IPS-20b (cell line): ENCODE results near the gene NELFB.

Experiments
- H3K27ac ChIP-seq: one replicate; pipeline ENCODE4 v1.5.1; 2013; ENCODE audit warnings: low read length
- H3K27me3 ChIP-seq: 2 replicates; pipeline ENCODE4 v1.6.1; 2013; ENCODE audit warnings: mild to moderate bottlenecking, low read length, inconsistent platforms; ENCODE audit not compliant: insufficient read depth
- H3K36me3 ChIP-seq: 2 replicates; pipeline ENCODE4 v1.6.1; 2013; ENCODE audit warnings: low read depth, mild to moderate bottlenecking, inconsistent platforms, low read length, moderate library complexity; ENCODE audit not compliant: insufficient read depth
- H3K4me1 ChIP-seq: 2 replicates; pipeline ENCODE4 v1.6.1; 2013; ENCODE audit warnings: mild to moderate bottlenecking, control low read depth, inconsistent platforms, low read length, moderate library complexity; ENCODE audit not compliant: insufficient read depth
- H3K4me3 ChIP-seq: 2 replicates; pipeline ENCODE4 v1.5.1; 2013; ENCODE audit warnings: mild to moderate bottlenecking, low read length, inconsistent platforms
- H3K9ac ChIP-seq: 2 replicates; pipeline ENCODE4 v1.6.1; 2013; ENCODE audit warnings: low read depth, mild to moderate bottlenecking, inconsistent platforms, low read length, moderate library complexity
- H3K9me3 ChIP-seq: 2 replicates; pipeline ENCODE4 v1.6.1; 2013; ENCODE audit warnings: mild to moderate bottlenecking, low read depth, low read length, inconsistent platforms; ENCODE audit not compliant: insufficient read depth

Gene NELFB

GRCh38 chr9:137316012-137316981 lies 61.2 kb downstream of the NELFB start:
- H3K4me3 ChIP-seq = peak overlapping the region; percentile 35; the same call in 1 of the 2 replicates
- no peaks in the 10 kb centered on the region; the same call in 1 of the 2 replicates for H3K4me1 ChIP-seq
- H3K36me3 ChIP-seq = no peaks in the 10 kb centered on the region
- no peak overlapping the region for H3K27ac ChIP-seq
- H3K27me3 ChIP-seq = no peaks in the 10 kb centered on the region; the same call in 1 of the 2 replicates
- H3K9ac ChIP-seq = peak overlapping the region; percentile 41; the same call in 1 of the 2 replicates
- H3K9me3 ChIP-seq = no peaks in the 10 kb centered on the region

- H3K4me1 ChIP-seq = no peaks in the 10 kb centered on the region; the same call in 1 of the 2 replicates
- H3K9me3 ChIP-seq = no peaks in the 10 kb centered on the region
- no peak overlapping the region for H3K27ac ChIP-seq
- no peak overlapping the region for H3K9ac ChIP-seq
- no peaks in the 10 kb centered on the region for H3K36me3 ChIP-seq
- no peak overlapping the region for H3K4me3 ChIP-seq
- no peaks in the 10 kb centered on the region; the same call in 1 of the 2 replicates for H3K27me3 ChIP-seq
Measured at GRCh38 chr9:137317021-137317717, 62.0 kb downstream of the NELFB start.

DNA sequence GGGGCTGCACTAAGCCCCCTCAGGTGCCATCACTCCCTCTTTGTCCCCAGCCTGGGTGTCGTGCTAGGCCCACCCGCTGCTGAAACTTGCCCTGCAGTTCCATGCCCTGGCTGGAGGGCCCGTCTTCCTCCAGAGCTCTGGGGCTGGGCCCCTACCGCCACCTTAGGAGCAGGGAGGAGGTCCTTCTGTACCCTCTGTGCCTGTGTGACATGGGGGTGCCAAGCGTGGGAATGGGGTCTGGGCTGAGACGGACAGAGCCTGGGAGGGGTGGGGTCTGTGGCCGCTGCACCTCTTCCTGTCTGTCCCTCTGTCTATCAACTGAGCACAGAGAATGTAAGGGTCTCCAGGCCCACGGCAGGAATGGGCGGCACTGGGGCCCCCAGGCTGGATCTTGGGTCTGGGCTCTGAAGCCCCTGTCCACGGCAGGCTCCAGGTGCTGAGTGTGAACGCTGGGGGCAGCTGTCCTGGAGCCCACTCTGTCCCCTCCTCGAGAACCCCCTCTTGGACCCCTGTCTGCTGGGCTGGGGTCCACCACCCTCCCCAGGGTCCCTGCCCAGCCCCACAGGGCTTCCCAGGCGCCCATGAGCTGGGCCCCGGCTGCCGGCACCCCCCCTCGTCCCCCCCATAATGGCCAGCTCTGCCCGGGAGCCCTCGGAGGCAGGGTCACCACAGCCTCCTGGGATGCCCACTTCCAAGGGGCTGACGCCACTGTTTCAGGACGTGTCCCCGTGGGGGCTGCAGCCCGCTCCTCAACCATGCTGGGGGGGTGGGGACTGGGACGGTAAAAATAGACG lies 62.8 kb downstream of the NELFB start:
- H3K27ac ChIP-seq = no peak overlapping the region
- H3K4me1 ChIP-seq = no peaks in the 10 kb centered on the region; the same call in 1 of the 2 replicates
- no peak overlapping the region for H3K4me3 ChIP-seq
- no peaks in the 10 kb centered on the region for H3K9me3 ChIP-seq
- no peaks in the 10 kb centered on the region for H3K36me3 ChIP-seq
- no peak overlapping the region for H3K9ac ChIP-seq
- no peaks in the 10 kb centered on the region; the same call in 1 of the 2 replicates for H3K27me3 ChIP-seq

- Histone ChIP-seq H3K4me1 (no peaks in the 10 kb centered on the region; the same call in 1 of the 2 replicates), H3K4me3 (no peak overlapping the region), H3K9me3 (no peaks in the 10 kb centered on the region), H3K36me3 (no peaks in the 10 kb centered on the region), H3K27ac (no peak overlapping the region), H3K9ac (no peak overlapping the region), H3K27me3 (no peaks in the 10 kb centered on the region; the same call in 1 of the 2 replicates)
Measured at GRCh38 chr9:137318602-137319001, 63.5 kb downstream of the NELFB start.

DNA sequence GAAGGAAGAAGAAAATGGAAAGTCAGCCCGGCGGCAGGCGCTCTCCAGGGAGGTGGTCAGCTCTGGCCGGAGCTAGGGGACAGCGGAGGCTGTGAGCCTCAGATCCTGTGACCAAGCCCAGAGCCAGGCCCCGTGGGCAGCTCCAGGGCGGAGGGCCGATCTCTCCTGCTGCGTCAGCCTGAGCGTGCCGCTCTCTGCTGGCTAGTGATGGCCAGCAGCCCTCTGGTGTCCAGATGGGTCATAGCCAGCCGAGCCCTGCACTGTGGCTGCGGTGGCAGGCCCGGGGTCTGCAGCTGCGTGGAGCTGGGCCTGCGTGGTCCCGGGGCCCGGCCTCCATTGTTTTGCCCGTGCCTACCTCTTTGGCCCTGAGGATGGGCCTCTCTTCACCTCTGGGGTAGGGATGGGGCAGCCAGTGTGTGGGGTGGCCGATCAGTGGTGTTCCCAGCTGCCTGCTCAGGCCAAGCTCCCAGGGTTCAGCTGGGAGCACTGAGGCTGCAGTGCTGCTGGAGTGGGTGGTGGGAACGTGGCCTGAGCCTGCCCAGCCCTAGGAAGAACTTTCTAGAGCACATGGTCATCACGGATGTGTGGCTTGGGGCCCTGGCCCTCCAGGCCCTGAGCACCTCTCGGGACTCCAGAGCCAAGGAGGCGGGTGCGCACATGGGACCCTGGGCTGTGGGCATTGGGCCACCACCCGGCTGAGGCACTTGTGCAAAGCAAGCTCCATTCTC lies 64.0 kb downstream of the NELFB start:
- H3K36me3 ChIP-seq = no peaks in the 10 kb centered on the region
- no peaks in the 10 kb centered on the region; the same call in 1 of the 2 replicates for H3K27me3 ChIP-seq
- H3K4me1 ChIP-seq = no peaks in the 10 kb centered on the region; the same call in 1 of the 2 replicates
- H3K9ac ChIP-seq = no peak overlapping the region
- H3K4me3 ChIP-seq = no peak overlapping the region
- H3K27ac ChIP-seq = no peak overlapping the region
- no peaks in the 10 kb centered on the region for H3K9me3 ChIP-seq

DNA sequence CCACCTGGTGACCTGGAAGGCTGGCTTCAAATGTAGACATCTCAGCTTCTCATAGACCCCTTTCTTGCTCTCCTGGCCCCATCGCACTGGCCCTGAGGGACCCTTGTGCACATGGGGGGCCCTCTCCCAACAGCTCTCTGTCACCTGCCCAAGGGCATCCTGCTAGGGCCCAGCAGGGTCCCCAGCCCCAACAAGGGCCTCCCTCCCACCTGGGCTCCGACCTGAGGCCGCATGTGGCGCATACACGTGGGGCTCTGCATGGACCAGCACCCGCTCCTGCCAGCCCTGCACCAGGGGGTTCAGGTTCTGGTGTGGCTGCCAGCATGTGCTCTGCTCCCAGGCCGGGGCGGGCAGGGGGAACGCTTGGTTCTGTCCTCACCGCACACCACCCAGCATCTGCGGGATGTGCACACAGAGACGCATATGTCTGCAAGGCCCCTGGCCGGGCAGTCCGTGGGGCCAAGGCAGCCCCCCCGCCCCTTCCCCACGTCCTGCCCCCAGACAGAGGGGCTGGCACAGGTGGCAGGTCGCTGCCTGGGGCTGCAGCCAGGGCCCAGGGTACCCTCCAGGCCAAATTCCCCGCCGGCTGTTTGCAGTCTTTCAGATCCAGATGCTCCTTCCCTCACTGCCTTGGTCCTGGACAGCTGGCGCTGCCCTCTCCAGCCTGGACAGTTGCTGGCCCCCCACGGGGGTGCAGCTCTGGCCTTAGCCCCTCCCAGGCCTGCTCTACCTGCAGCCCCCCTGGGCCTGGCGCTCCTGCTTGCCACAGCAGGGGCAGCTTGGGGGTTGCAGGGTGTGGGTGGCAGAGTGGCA lies 64.8 kb downstream of the NELFB start:
- no peak overlapping the region for H3K4me3 ChIP-seq
- no peak overlapping the region for H3K9ac ChIP-seq
- no peaks in the 10 kb centered on the region; the same call in 1 of the 2 replicates for H3K27me3 ChIP-seq
- no peak overlapping the region for H3K27ac ChIP-seq
- no peaks in the 10 kb centered on the region for H3K9me3 ChIP-seq
- H3K36me3 ChIP-seq = no peaks in the 10 kb centered on the region
- no peaks in the 10 kb centered on the region; the same call in 1 of the 2 replicates for H3K4me1 ChIP-seq

DNA sequence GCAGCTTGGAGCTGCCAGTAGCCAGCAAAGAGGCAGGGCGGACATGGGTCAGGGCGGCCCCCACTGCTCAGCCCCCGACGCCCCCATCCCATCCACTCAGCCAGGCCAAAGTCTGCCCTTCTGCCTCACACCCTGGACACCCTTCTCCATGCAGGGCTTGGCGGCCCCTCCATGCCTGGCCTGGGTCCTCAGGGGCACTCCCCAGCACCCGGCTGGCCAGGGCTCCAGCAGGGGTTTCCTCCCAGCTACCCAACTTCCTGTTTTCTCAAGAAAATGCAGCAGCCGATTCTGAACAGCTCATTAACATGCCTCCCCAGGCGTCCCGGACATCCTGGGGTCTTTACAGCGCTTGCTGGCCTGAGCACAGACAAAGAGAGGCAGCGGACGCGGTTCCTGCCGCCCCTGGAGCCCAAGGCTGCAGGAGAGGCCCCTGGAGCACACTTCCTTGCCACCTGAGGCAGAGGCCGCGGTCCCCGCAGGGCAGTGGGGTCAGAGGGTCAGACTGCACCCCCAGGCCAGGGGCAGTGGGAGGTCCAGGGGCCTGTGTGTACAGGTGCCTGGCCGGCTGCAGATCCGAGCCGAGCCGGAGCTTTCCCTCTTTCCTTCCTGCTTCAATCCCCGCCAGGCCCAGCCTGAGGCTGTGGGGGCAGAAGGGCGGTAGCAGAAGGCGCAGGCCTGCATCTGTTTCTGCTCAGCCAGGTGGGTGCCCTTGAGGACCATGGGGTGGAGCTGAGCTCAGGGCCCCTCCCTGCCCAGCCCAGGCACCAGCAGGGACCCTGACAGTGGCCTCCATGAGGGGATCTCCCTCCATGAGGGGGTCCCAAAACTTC lies 65.6 kb downstream of the NELFB start:
- no peaks in the 10 kb centered on the region for H3K9me3 ChIP-seq
- H3K4me1 ChIP-seq = no peaks in the 10 kb centered on the region; the same call in 1 of the 2 replicates

GRCh38 chr9:137321726-137322361 lies 66.7 kb downstream of the NELFB start:
- H3K27ac ChIP-seq = no peak overlapping the region

More for the DNA sequence above, 65.6 kb downstream of the NELFB start:
- no peaks in the 10 kb centered on the region for H3K36me3 ChIP-seq
- no peak overlapping the region for H3K4me3 ChIP-seq
- H3K27ac ChIP-seq = no peak overlapping the region
- no peaks in the 10 kb centered on the region; the same call in 1 of the 2 replicates for H3K27me3 ChIP-seq
- H3K9ac ChIP-seq = peak overlapping the region; percentile 27; the same call in 1 of the 2 replicates

More at GRCh38 chr9:137321726-137322361, 66.7 kb downstream of the NELFB start:
- H3K4me1 ChIP-seq = no peaks in the 10 kb centered on the region; the same call in 1 of the 2 replicates
- H3K9ac ChIP-seq = no peak overlapping the region
- H3K9me3 ChIP-seq = no peaks in the 10 kb centered on the region
- H3K4me3 ChIP-seq = no peak overlapping the region
- H3K36me3 ChIP-seq = no peaks in the 10 kb centered on the region
- H3K27me3 ChIP-seq = no peaks in the 10 kb centered on the region; the same call in 1 of the 2 replicates
